ENCODE measurements around the gene NAV2.

NAV2 gene

GRCh38 chr11:19753451-19754106, 40.9 kb downstream of the NAV2 start:
- no peak for TF ChIP-seq CTCF (conservative IDR thresholded peaks at IDR 0.05; ENCODE audit: low read depth)
- DNase-seq (ENCODE audit: low spot score): no peak
- POLR2A ChIA-PET (ENCODE audit: low non-redundant PET): no interaction called here
- CTCF ChIA-PET: no interaction called here
- H3K27ac ChIP-seq: no peak overlapping the region

- no peak for DNase-seq (ENCODE audit: low spot score)
- H3K27ac ChIP-seq: no peak overlapping the region
- POLR2A ChIA-PET (ENCODE audit: low non-redundant PET): no interaction called here
- TF ChIP-seq CTCF (conservative IDR thresholded peaks at IDR 0.05; ENCODE audit: low read depth): no peak
- CTCF ChIA-PET: no interaction called here
Observed at GRCh38 chr11:19756675-19757475, 44.2 kb downstream of the NAV2 start.

- ChIA-PET POLR2A (ENCODE audit: low non-redundant PET) (no interaction called here), CTCF (no interaction called here)
- no peak for TF ChIP-seq CTCF (conservative IDR thresholded peaks at IDR 0.05; ENCODE audit: low read depth)
- H3K27ac ChIP-seq: no peak overlapping the region
- no peak for DNase-seq (ENCODE audit: low spot score)
Observed at GRCh38 chr11:19759389-19759788, 46.8 kb downstream of the NAV2 start.

- ChIA-PET POLR2A (ENCODE audit: low non-redundant PET) (no interaction called here), CTCF (no interaction called here)
- no peak for DNase-seq (ENCODE audit: low spot score)
- no peak overlapping the region for H3K27ac ChIP-seq
- no peak for TF ChIP-seq CTCF (conservative IDR thresholded peaks at IDR 0.05; ENCODE audit: low read depth)
Observed at GRCh38 chr11:19762266-19762665, 49.6 kb downstream of the NAV2 start.

GRCh38 chr11:19763330-19763729, 50.7 kb downstream of the NAV2 start:
- POLR2A ChIA-PET (ENCODE audit: low non-redundant PET): no interaction called here

GRCh38 chr11:19766206-19766605, 53.6 kb downstream of the NAV2 start:
- ChIA-PET POLR2A (ENCODE audit: low non-redundant PET) (no interaction called here), CTCF (interaction anchor here (0.6 kb wide), 1 partner anchor 26 kb away, joined by 3 read pairs; no protein-coding TSS in a partner anchor)
- H3K27ac ChIP-seq: no peak overlapping the region
- no peak for DNase-seq (ENCODE audit: low spot score)
- TF ChIP-seq CTCF (conservative IDR thresholded peaks at IDR 0.05; ENCODE audit: low read depth): no peak

More at GRCh38 chr11:19763330-19763729, 50.7 kb downstream of the NAV2 start:
- TF ChIP-seq CTCF (conservative IDR thresholded peaks at IDR 0.05; ENCODE audit: low read depth): no peak
- DNase-seq (ENCODE audit: low spot score): no peak
- CTCF ChIA-PET: interaction anchor here (0.6 kb wide), 3 partner anchors 69 to 191 kb away, joined by 3 to 5 read pairs (median 3); no protein-coding TSS in a partner anchor
- no peak overlapping the region for H3K27ac ChIP-seq
